GM21423 (cell line): ENCODE data around the gene SNAPC1.
"Not testable (repeated sequence)": the region's sequence is repeated elsewhere in the genome, so short reads cannot be mapped to it uniquely, and the experiment has no call there.

Experiments used
- ATAC-seq: cut with Tn5 transposase; IDR thresholded peaks from one replicate; pipeline ENCODE4 v1.9.1; 2021; ENCODE audit warnings: mild to moderate bottlenecking, moderate library complexity; ENCODE audit not compliant: unreplicated experiment

SNAPC1 gene

GRCh38 chr14:61761959-61762786 lies at the start of gene SNAPC1:
SNAPC1 (plus strand) TSS chr14:61762420; CDS start chr14:61762461, 41 bp downstream.
- ATAC-seq: peak; percentile 100

- no peak for ATAC-seq
Measured at GRCh38 chr14:61713724-61714437, 48.3 kb upstream of the SNAPC1 start.

- ATAC-seq: no peak
Measured at GRCh38 chr14:61716956-61717355, 45.3 kb upstream of the SNAPC1 start.

GRCh38 chr14:61718039-61718438 lies 44.2 kb upstream of the SNAPC1 start:
- no peak for ATAC-seq

- no peak for ATAC-seq
Measured at GRCh38 chr14:61719344-61720293, 42.6 kb upstream of the SNAPC1 start.

- ATAC-seq: no peak
Measured at GRCh38 chr14:61720294-61720661, 41.9 kb upstream of the SNAPC1 start.

GRCh38 chr14:61720741-61721140 lies 41.5 kb upstream of the SNAPC1 start:
- no peak for ATAC-seq

- no peak for ATAC-seq
Measured at GRCh38 chr14:61724133-61724532, 38.1 kb upstream of the SNAPC1 start.

GRCh38 chr14:61726778-61727658 lies 35.2 kb upstream of the SNAPC1 start:
- ATAC-seq: no peak

GRCh38 chr14:61730756-61731373 lies 31.4 kb upstream of the SNAPC1 start:
- ATAC-seq: no peak

GRCh38 chr14:61733972-61734371 lies 28.2 kb upstream of the SNAPC1 start:
- ATAC-seq: no peak

- ATAC-seq: no peak
Measured at GRCh38 chr14:61736751-61737150, 25.5 kb upstream of the SNAPC1 start.

GRCh38 chr14:61737915-61738314 lies 24.3 kb upstream of the SNAPC1 start:
- no peak for ATAC-seq

- ATAC-seq: no peak
Measured at GRCh38 chr14:61739133-61739532, 23.1 kb upstream of the SNAPC1 start.

GRCh38 chr14:61742371-61742770 lies 19.8 kb upstream of the SNAPC1 start:
- no peak for ATAC-seq

- ATAC-seq: no peak
Measured at GRCh38 chr14:61744238-61744637, 18.0 kb upstream of the SNAPC1 start.

GRCh38 chr14:61746346-61746745 lies 15.9 kb upstream of the SNAPC1 start:
- not testable (repeated sequence) for ATAC-seq

- ATAC-seq: no peak
Measured at GRCh38 chr14:61746881-61747280, 15.3 kb upstream of the SNAPC1 start.

GRCh38 chr14:61747342-61747741 lies 14.9 kb upstream of the SNAPC1 start:
- no peak for ATAC-seq

- no peak for ATAC-seq
Measured at GRCh38 chr14:61749264-61749663, 13.0 kb upstream of the SNAPC1 start.
